Adipocyte (in vitro differentiated cells): ENCODE results near the gene KRTAP5-1.
A peak's percentile ranks its signal among the peaks of the same experiment; 100 is the strongest.

ENCODE experiments used
- DNase-seq: peaks from one replicate; pipeline ENCODE4 v3.0.0-alpha.2; 2015; ENCODE audit warnings: low read depth
- H3K27me3 ChIP-seq: replicated peaks from 2 replicates; pipeline ENCODE4 v1.7.0; 2013; ENCODE audit warnings: mild to moderate bottlenecking, low read length, moderate library complexity; ENCODE audit not compliant: control insufficient read depth, insufficient read depth
- H3K36me3 ChIP-seq: 2 replicates; pipeline ENCODE4 v1.7.0; 2013; ENCODE audit warnings: low read length, mild to moderate bottlenecking, moderate library complexity; ENCODE audit not compliant: control insufficient read depth, insufficient read depth, severe bottlenecking
- H3K4me1 ChIP-seq: 2 replicates; pipeline ENCODE4 v1.7.0; 2013; ENCODE audit warnings: mild to moderate bottlenecking, low read length, moderate library complexity; ENCODE audit not compliant: control insufficient read depth, insufficient read depth
- H3K4me3 ChIP-seq: 2 replicates; pipeline ENCODE4 v1.7.0; 2013; ENCODE audit warnings: mild to moderate bottlenecking, low read length, moderate library complexity
- H3K9ac ChIP-seq: 2 replicates; pipeline ENCODE4 v1.7.0; 2013; ENCODE audit warnings: mild to moderate bottlenecking, low read length, moderate library complexity
- H3K9me3 ChIP-seq: 2 replicates; pipeline ENCODE4 v1.7.0; 2013; ENCODE audit warnings: mild to moderate bottlenecking, low read length, moderate library complexity; ENCODE audit not compliant: control insufficient read depth

KRTAP5-1 gene

GRCh38 chr11:1546536-1547466 is 38.3 kb downstream of the KRTAP5-1 start:
- Histone ChIP-seq H3K9me3 (no peaks in the 10 kb centered on the region), H3K4me3 (peak overlapping the region; percentile 23), H3K27me3 (peaks cover 42% of the 10 kb centered on the region), H3K4me1 (peaks cover 10% of the 10 kb centered on the region), H3K36me3 (no peaks in the 10 kb centered on the region), H3K9ac (no peak overlapping the region)
- DNase-seq, result peak; percentile 77

- Histone ChIP-seq H3K9me3 (no peaks in the 10 kb centered on the region), H3K4me1 (peaks cover 10% of the 10 kb centered on the region), H3K36me3 (no peaks in the 10 kb centered on the region), H3K27me3 (peaks cover 49% of the 10 kb centered on the region), H3K4me3 (no peak overlapping the region), H3K9ac (no peak overlapping the region)
- no peak for DNase-seq
These were observed 39.0 kb downstream of the KRTAP5-1 start for GRCh38 chr11:1546077-1546535.

GRCh38 chr11:1545432-1545831 is 39.7 kb downstream of the KRTAP5-1 start:
- no peak for DNase-seq
- no peaks in the 10 kb centered on the region for H3K36me3 ChIP-seq
- H3K27me3 ChIP-seq, result peaks cover 52% of the 10 kb centered on the region
- no peak overlapping the region for H3K9ac ChIP-seq
- H3K4me1 ChIP-seq, result peaks cover 10% of the 10 kb centered on the region
- H3K9me3 ChIP-seq, result no peaks in the 10 kb centered on the region
- no peak overlapping the region for H3K4me3 ChIP-seq

- H3K27me3 ChIP-seq, result peaks cover 58% of the 10 kb centered on the region
- H3K36me3 ChIP-seq, result no peaks in the 10 kb centered on the region
- DNase-seq, result no peak
- no peak overlapping the region for H3K4me3 ChIP-seq
- H3K9ac ChIP-seq, result no peak overlapping the region
- peaks cover 10% of the 10 kb centered on the region for H3K4me1 ChIP-seq
- H3K9me3 ChIP-seq, result no peaks in the 10 kb centered on the region
These were observed 40.5 kb downstream of the KRTAP5-1 start for GRCh38 chr11:1544536-1544935.

GRCh38 chr11:1543606-1544263 is 41.3 kb downstream of the KRTAP5-1 start:
- Histone ChIP-seq H3K36me3 (no peaks in the 10 kb centered on the region), H3K27me3 (peaks cover 54% of the 10 kb centered on the region), H3K4me1 (peaks cover 10% of the 10 kb centered on the region), H3K9me3 (no peaks in the 10 kb centered on the region), H3K4me3 (no peak overlapping the region), H3K9ac (no peak overlapping the region)
- no peak for DNase-seq

GRCh38 chr11:1542267-1542666 is 42.8 kb downstream of the KRTAP5-1 start:
- Histone ChIP-seq H3K4me1 (peaks cover 3% of the 10 kb centered on the region), H3K4me3 (no peak overlapping the region), H3K9me3 (peaks cover 5% of the 10 kb centered on the region), H3K36me3 (no peaks in the 10 kb centered on the region), H3K27me3 (peaks cover 60% of the 10 kb centered on the region), H3K9ac (no peak overlapping the region)
- DNase-seq, result no peak

- Histone ChIP-seq H3K36me3 (no peaks in the 10 kb centered on the region), H3K9me3 (peaks cover 5% of the 10 kb centered on the region), H3K9ac (no peak overlapping the region), H3K27me3 (peaks cover 59% of the 10 kb centered on the region), H3K4me1 (peaks cover 4% of the 10 kb centered on the region), H3K4me3 (no peak overlapping the region)
- no peak for DNase-seq
These were observed 43.4 kb downstream of the KRTAP5-1 start for GRCh38 chr11:1541474-1542204.

GRCh38 chr11:1540074-1540473 is 45.0 kb downstream of the KRTAP5-1 start:
- DNase-seq, result no peak
- peaks cover 52% of the 10 kb centered on the region for H3K27me3 ChIP-seq

GRCh38 chr11:1538153-1538552 is 46.9 kb downstream of the KRTAP5-1 start:
- H3K9ac ChIP-seq, result no peak overlapping the region
- peaks cover 6% of the 10 kb centered on the region for H3K36me3 ChIP-seq
- no peak overlapping the region for H3K4me3 ChIP-seq
- H3K4me1 ChIP-seq, result peaks cover 14% of the 10 kb centered on the region
- no peak for DNase-seq
- peaks cover 5% of the 10 kb centered on the region for H3K9me3 ChIP-seq
- H3K27me3 ChIP-seq, result peaks cover 34% of the 10 kb centered on the region

More at GRCh38 chr11:1540074-1540473, 45.0 kb downstream of the KRTAP5-1 start:
- H3K9me3 ChIP-seq, result peaks cover 5% of the 10 kb centered on the region
- peaks cover 5% of the 10 kb centered on the region for H3K4me1 ChIP-seq
- H3K4me3 ChIP-seq, result no peak overlapping the region
- no peaks in the 10 kb centered on the region for H3K36me3 ChIP-seq
- no peak overlapping the region for H3K9ac ChIP-seq

- Histone ChIP-seq H3K9ac (no peak overlapping the region), H3K4me3 (no peak overlapping the region), H3K9me3 (peaks cover 5% of the 10 kb centered on the region), H3K36me3 (peaks cover 6% of the 10 kb centered on the region), H3K4me1 (peaks cover 33% of the 10 kb centered on the region), H3K27me3 (peaks cover 21% of the 10 kb centered on the region)
- DNase-seq, result no peak
These were observed 48.8 kb downstream of the KRTAP5-1 start for GRCh38 chr11:1536065-1536843.
